Measurements from ENCODE around the gene MTARC2.

- TF ChIP-seq MYC (IDR thresholded peaks at IDR 0.05; ENCODE audit: borderline replicate concordance, low read length) (no peak), CTCF (IDR thresholded peaks at IDR 0.05) (no peak)
These were observed 40.8 kb downstream of the MTARC2 start for GRCh38 chr1:220788900-220789299.
